GM23338 (cell line): ENCODE results near the gene SLC16A12.

Source experiments
- CREB1 ChIP-seq: fragments of 250-450 bp; sonication (Bioruptor Pico); IDR thresholded peaks from 2 replicates; pipeline ENCODE4 v1.5.0; 2020; ENCODE audit warnings: low read depth, mild to moderate bottlenecking, moderate library complexity
- EZH2 ChIP-seq: fragments of 200-600 bp; sonication (generic); IDR thresholded peaks from one replicate; pipeline ENCODE4 v1.8.0; 2017; ENCODE audit warnings: antibody characterized with exemption, mild to moderate bottlenecking, low read depth; ENCODE audit not compliant: unreplicated experiment
- EZH2phosphoT487 ChIP-seq: fragments of 200-600 bp; sonication (generic); IDR thresholded peaks from one replicate; pipeline ENCODE4 v1.8.1; 2018; ENCODE audit warnings: antibody characterized with exemption; ENCODE audit not compliant: unreplicated experiment
- JUNB ChIP-seq: IDR thresholded peaks from one replicate; pipeline ENCODE4 v1.6.1; 2016; ENCODE audit warnings: antibody characterized with exemption; ENCODE audit not compliant: unreplicated experiment
- NANOG ChIP-seq: IDR thresholded peaks from 2 replicates; pipeline ENCODE4 v1.6.1; 2016; ENCODE audit warnings: antibody characterized with exemption, borderline replicate concordance
- POLR2AphosphoS5 ChIP-seq: IDR thresholded peaks from 2 replicates; pipeline ENCODE4 v1.6.1; 2016; ENCODE audit warnings: antibody characterized with exemption, low read depth
- REST ChIP-seq: IDR thresholded peaks from one replicate; pipeline ENCODE4 v1.6.1; 2018; ENCODE audit warnings: antibody characterized with exemption; ENCODE audit not compliant: unreplicated experiment
- STAT1 ChIP-seq: IDR thresholded peaks from one replicate; pipeline ENCODE4 v1.6.1; 2016; ENCODE audit warnings: antibody characterized with exemption; ENCODE audit not compliant: unreplicated experiment
- ZNF114 ChIP-seq: fragments of 250-450 bp; sonication (Bioruptor Pico); IDR thresholded peaks from 2 replicates; pipeline ENCODE4 v1.5.0; 2020; ENCODE audit warnings: mild to moderate bottlenecking, moderate library complexity
- ZNF331 ChIP-seq: fragments of 250-450 bp; sonication (Bioruptor Pico); IDR thresholded peaks from 2 replicates; pipeline ENCODE4 v1.5.0; 2020; ENCODE audit warnings: low read depth, mild to moderate bottlenecking, moderate library complexity
- ZNF462 ChIP-seq: fragments of 250-450 bp; sonication (Bioruptor Pico); IDR thresholded peaks from 2 replicates; pipeline ENCODE4 v1.5.0; 2020; ENCODE audit warnings: mild to moderate bottlenecking, moderate library complexity
- TF ChIP-seq, protein P1 (sequence below), 2 experiments: fragments of 200-600 bp in 1 of 2; sonication (generic) in 1 of 2; conservative IDR thresholded peaks; 2 replicates each; pipeline versions ENCODE4 v1.5.1 to v1.6.1; 2016 to 2017; ENCODE audit warnings: antibody characterized with exemption in 2 of 2, low read depth in 2 of 2, mild to moderate bottlenecking in 2 of 2, moderate library complexity in 1 of 2
- TF ChIP-seq, protein P2 (sequence below): IDR thresholded peaks from 2 replicates; pipeline ENCODE4 v1.6.1; 2016; ENCODE audit warnings: antibody characterized with exemption

DNA sequence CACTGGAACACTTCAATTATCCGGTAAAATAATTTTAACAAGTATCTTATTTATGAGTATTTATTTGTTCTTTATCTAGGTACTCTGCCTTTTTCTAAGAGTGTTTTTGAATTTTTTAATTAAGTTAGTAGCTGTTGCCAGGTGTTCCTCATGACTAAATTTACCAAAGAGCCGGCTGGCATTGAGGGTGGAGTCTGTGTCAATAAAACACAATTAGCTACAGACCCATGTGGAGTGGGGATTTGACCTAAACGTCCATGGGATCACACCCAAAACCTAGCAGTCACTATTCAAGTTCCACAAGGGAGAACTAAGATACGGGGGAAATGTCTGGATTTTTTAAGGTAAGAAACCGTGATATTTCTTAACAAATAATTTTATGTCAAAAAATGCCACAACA, 9.8 kb downstream of the SLC16A12 start:
- TF ChIP-seq EZH2 (no peak), REST (no peak), POLR2AphosphoS5 (no peak), JUNB (no peak), EZH2phosphoT487 (no peak), CREB1 (CRISPR knock-in tag) (no peak), NANOG (no peak), ZNF114 (no peak), ZNF462 (CRISPR knock-in tag) (no peak), STAT1 (no peak), ZNF331 (no peak)
- TF ChIP-seq, protein P1, sequence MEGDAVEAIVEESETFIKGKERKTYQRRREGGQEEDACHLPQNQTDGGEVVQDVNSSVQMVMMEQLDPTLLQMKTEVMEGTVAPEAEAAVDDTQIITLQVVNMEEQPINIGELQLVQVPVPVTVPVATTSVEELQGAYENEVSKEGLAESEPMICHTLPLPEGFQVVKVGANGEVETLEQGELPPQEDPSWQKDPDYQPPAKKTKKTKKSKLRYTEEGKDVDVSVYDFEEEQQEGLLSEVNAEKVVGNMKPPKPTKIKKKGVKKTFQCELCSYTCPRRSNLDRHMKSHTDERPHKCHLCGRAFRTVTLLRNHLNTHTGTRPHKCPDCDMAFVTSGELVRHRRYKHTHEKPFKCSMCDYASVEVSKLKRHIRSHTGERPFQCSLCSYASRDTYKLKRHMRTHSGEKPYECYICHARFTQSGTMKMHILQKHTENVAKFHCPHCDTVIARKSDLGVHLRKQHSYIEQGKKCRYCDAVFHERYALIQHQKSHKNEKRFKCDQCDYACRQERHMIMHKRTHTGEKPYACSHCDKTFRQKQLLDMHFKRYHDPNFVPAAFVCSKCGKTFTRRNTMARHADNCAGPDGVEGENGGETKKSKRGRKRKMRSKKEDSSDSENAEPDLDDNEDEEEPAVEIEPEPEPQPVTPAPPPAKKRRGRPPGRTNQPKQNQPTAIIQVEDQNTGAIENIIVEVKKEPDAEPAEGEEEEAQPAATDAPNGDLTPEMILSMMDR (conservative IDR thresholded peaks at IDR 0.05; ENCODE audit: low read depth in 2 of 2), result no peak
- TF ChIP-seq, protein P2, sequence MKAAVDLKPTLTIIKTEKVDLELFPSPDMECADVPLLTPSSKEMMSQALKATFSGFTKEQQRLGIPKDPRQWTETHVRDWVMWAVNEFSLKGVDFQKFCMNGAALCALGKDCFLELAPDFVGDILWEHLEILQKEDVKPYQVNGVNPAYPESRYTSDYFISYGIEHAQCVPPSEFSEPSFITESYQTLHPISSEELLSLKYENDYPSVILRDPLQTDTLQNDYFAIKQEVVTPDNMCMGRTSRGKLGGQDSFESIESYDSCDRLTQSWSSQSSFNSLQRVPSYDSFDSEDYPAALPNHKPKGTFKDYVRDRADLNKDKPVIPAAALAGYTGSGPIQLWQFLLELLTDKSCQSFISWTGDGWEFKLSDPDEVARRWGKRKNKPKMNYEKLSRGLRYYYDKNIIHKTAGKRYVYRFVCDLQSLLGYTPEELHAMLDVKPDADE, result no peak
